HepG2 (cell line): ENCODE data around the gene CDX2.

Experiments
- ATF2 ChIP-seq: sonication (generic); formaldehyde crosslinking; IDR thresholded peaks from 2 replicates; pipeline ENCODE4 v1.4.0; 2020; ENCODE audit warnings: missing genetic modification reagents
- CTCF ChIP-seq: sonication (generic); formaldehyde crosslinking; IDR thresholded peaks from 2 replicates; pipeline ENCODE4 v1.5.0; 2020; ENCODE audit warnings: mild to moderate bottlenecking, missing genetic modification reagents, moderate library complexity
- ELF3 ChIP-seq: IDR thresholded peaks from 2 replicates; pipeline ENCODE4 v1.6.1; 2016; ENCODE audit warnings: missing genetic modification reagents, missing compliant biosample characterization
- GLMP ChIP-seq: sonication (generic); formaldehyde crosslinking; IDR thresholded peaks from 2 replicates; pipeline ENCODE4 v1.9.0; 2021; ENCODE audit warnings: missing genetic modification reagents, mild to moderate bottlenecking, borderline replicate concordance
- HCFC1 ChIP-seq: fragments of 150-350 bp; IDR thresholded peaks from 2 replicates; pipeline ENCODE4 v1.6.1; 2014; ENCODE audit warnings: low read depth, low read length
- HDAC1 ChIP-seq: sonication (generic); formaldehyde crosslinking; IDR thresholded peaks from 2 replicates; pipeline ENCODE4 v1.5.1; 2020; ENCODE audit warnings: mild to moderate bottlenecking, missing genetic modification reagents
- MBD4 ChIP-seq: IDR thresholded peaks from 2 replicates; pipeline ENCODE4 v1.6.1; 2012; ENCODE audit warnings: low read length, inconsistent platforms, borderline replicate concordance
- MXD1 ChIP-seq: sonication (generic); formaldehyde crosslinking; IDR thresholded peaks from 2 replicates; pipeline ENCODE4 v1.4.0; 2020; ENCODE audit warnings: mild to moderate bottlenecking, missing genetic modification reagents
- MXI1 ChIP-seq: IDR thresholded peaks from 3 replicates; pipeline ENCODE4 v1.6.1; 2012; ENCODE audit warnings: low read depth, low read length, inconsistent platforms, borderline replicate concordance
- NFIC ChIP-seq: IDR thresholded peaks from 2 replicates; pipeline ENCODE4 v1.6.1; 2012; ENCODE audit warnings: mild to moderate bottlenecking, low read length, inconsistent platforms
- TBX3 ChIP-seq: fragments of 450-650 bp; IDR thresholded peaks from 2 replicates; pipeline ENCODE4 v1.6.1; 2017; ENCODE audit warnings: antibody characterized with exemption, mild to moderate bottlenecking, inconsistent platforms, borderline replicate concordance
- ZNF747 ChIP-seq: sonication (generic); formaldehyde crosslinking; IDR thresholded peaks from 2 replicates; pipeline ENCODE4 v1.8.1; 2023; ENCODE audit warnings: missing genetic modification reagents, mild to moderate bottlenecking, borderline replicate concordance
- ZSCAN20 ChIP-seq: sonication (generic); formaldehyde crosslinking; IDR thresholded peaks from 2 replicates; pipeline ENCODE4 v1.4.0; 2020; ENCODE audit warnings: missing genetic modification reagents, mild to moderate bottlenecking, borderline replicate concordance

- no peak for TF ChIP-seq HCFC1
- TF ChIP-seq MXD1 (CRISPR knock-in tag), result no peak
- no peak for TF ChIP-seq MBD4
- TF ChIP-seq HDAC1 (CRISPR knock-in tag), result no peak
- TF ChIP-seq MXI1, result no peak
- TF ChIP-seq ZNF747 (CRISPR knock-in tag), result no peak
- TF ChIP-seq ELF3 (CRISPR knock-in tag), result no peak
- no peak for TF ChIP-seq CTCF
- TF ChIP-seq GLMP (CRISPR knock-in tag), result no peak
- no peak for TF ChIP-seq NFIC
- no peak for TF ChIP-seq ATF2 (CRISPR knock-in tag)
- TF ChIP-seq TBX3, result no peak
- TF ChIP-seq ZSCAN20 (CRISPR knock-in tag), result no peak
Observed at GRCh38 chr13:27963491-27963890, 5.6 kb downstream of the CDX2 start.
